ENCODE data around the gene MAP4K4. TPM values are rescaled to one million over a fixed set of nuclear protein-coding genes. Genes with fewer than 3 reads are reported as not detected.

MAP4K4 gene
- total and polyA plus RNA-seq, 9 donors, result 62.3 to 153 (median 133) TPM

DNA sequence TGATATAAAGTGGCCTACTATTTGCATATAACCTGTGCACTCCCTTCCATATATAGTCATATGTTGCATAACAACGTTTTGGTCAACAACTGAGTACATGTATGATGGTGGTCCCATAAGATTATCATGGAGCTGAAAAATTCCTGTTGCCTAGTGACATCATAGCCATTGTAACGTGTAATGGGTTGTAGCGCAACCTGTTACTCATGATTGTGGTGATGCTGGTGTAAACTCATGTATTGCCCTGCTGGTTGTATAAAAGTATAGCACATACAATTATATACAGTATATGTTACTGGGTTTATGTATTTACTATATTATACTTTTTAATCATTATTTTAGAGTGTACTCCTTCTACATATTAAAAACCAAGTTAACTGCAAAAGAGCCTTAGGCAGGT, 149.5 kb downstream of the MAP4K4 start:
- WGBS (ENCODE audit: insufficient coverage), result 80% methylated on average over 1 of the region's 3 CpGs
- no peak overlapping the region for H3K4me3 ChIP-seq (ENCODE audit: low read length)
- peaks cover 54% of the 10 kb centered on the region for H3K36me3 ChIP-seq (ENCODE audit: control insufficient read depth, insufficient read depth, low read length)
- H3K9me3 ChIP-seq (replicated peaks; ENCODE audit: control insufficient read depth, low read depth, low read length), result no peaks in the 10 kb centered on the region
- peaks cover 5% of the 10 kb centered on the region for H3K4me1 ChIP-seq (ENCODE audit: control insufficient read depth, insufficient read depth, low read length)
- no peaks in the 10 kb centered on the region for H3K27me3 ChIP-seq (ENCODE audit: control insufficient read depth, insufficient read depth, low read length)
- no peak for DNase-seq
- H3K27ac ChIP-seq (ENCODE audit: low read length), result no peak overlapping the region

DNA sequence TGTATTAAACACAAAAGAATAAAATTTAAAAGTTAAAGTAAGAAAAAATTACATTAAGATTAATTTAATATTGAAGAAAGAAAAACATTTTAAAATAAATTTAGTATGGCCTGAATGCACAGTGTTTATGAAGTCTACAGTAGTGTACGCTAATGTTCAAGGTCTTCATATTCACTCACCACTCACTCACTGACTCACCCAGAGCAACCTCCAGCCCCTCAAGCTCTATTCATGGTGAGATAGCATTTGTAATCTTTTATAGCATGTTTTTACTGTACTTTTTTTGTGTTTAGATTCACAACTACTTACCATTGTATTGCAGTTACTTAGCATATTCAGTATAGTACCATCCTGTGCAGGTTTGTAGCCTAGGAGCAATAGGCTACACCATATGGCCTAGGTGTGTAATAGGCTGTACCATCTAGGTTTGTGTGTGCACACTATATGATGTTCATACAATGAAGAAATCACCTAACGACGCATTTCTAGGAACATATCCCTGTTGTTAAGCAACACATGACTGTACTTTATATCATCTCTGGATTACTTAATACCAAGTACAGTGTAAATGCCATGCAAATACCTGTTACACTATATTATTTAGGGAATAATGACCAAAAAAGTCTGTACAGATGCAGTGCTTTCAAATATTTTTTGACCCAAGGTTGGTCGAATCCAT, 150.3 kb downstream of the MAP4K4 start:
- no peak overlapping the region for H3K27ac ChIP-seq (ENCODE audit: low read length)
- no peak for DNase-seq
- WGBS (ENCODE audit: insufficient coverage), result 100% methylated on average over 1 of the region's 4 CpGs

DNA sequence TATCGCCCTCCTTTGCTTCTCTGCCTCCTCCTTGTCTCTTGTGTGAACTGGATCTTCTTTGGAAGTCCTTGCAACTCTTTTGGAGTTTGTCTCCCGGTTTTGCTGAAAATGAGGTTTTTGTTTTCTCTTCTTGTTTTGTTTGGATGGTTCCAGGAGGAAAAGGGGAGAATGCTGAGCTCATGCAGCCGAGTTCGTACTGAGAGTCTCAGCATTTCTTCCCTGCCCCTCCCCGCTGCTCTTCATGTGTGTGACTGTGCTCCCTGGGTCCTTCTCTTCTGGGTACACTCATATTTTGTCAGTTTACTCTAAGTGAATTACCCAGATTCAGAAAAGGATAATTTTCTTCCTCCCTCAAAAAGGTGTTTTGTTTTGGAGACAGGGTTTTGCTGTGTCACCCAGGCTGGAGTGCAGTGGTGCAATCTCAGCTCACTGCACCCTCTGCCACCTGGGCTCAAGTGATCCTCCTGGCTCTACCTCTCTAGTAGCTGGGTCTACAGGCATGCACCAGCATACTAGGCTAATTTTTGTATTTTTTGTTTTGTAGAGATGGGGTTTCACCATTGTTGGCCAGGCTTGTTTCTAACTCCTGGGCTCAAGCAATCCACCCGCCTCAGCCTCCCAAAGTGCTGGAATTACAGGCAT, 151.4 kb downstream of the MAP4K4 start:
- DNase-seq, result no peak
- Histone ChIP-seq H3K9me3 (replicated peaks; ENCODE audit: control insufficient read depth, low read depth, low read length) (no peaks in the 10 kb centered on the region), H3K27me3 (ENCODE audit: control insufficient read depth, insufficient read depth, low read length) (no peaks in the 10 kb centered on the region), H3K27ac (ENCODE audit: low read length) (no peak overlapping the region), H3K4me1 (ENCODE audit: control insufficient read depth, insufficient read depth, low read length) (no peaks in the 10 kb centered on the region), H3K4me3 (ENCODE audit: low read length) (no peak overlapping the region), H3K36me3 (ENCODE audit: control insufficient read depth, insufficient read depth, low read length) (peaks cover 44% of the 10 kb centered on the region)
- WGBS (ENCODE audit: insufficient coverage), result 60% methylated on average over 1 of the region's 6 CpGs

More for the DNA sequence above, 150.3 kb downstream of the MAP4K4 start:
- H3K36me3 ChIP-seq (ENCODE audit: control insufficient read depth, insufficient read depth, low read length), result peaks cover 45% of the 10 kb centered on the region
- no peaks in the 10 kb centered on the region for H3K9me3 ChIP-seq (replicated peaks; ENCODE audit: control insufficient read depth, low read depth, low read length)
- H3K4me3 ChIP-seq (ENCODE audit: low read length), result no peak overlapping the region
- peaks cover 2% of the 10 kb centered on the region for H3K4me1 ChIP-seq (ENCODE audit: control insufficient read depth, insufficient read depth, low read length)
- H3K27me3 ChIP-seq (ENCODE audit: control insufficient read depth, insufficient read depth, low read length), result no peaks in the 10 kb centered on the region

DNA sequence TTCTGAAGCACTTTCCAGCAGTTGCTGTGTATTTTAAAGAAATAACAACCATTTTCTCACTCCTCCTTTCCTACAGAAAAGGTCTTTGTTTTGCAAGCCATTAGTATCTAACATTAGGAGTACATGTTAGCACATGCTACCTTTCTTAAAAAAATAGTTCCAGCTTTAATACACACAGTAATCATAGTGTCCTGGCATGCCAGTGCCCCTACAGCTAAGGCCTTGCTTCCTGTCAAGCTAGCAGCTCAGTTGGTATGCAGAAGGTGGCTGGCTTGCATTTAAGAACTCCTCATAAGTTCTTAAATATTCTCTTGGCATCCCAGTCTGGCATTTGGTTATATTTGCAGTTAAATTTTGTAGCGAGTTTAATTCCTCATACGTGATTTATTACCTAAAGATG, 152.9 kb downstream of the MAP4K4 start:
- Histone ChIP-seq H3K27ac (ENCODE audit: low read length) (no peak overlapping the region), H3K9me3 (replicated peaks; ENCODE audit: control insufficient read depth, low read depth, low read length) (no peaks in the 10 kb centered on the region), H3K4me3 (ENCODE audit: low read length) (no peak overlapping the region), H3K4me1 (ENCODE audit: control insufficient read depth, insufficient read depth, low read length) (no peaks in the 10 kb centered on the region), H3K36me3 (ENCODE audit: control insufficient read depth, insufficient read depth, low read length) (peaks cover 34% of the 10 kb centered on the region), H3K27me3 (ENCODE audit: control insufficient read depth, insufficient read depth, low read length) (no peaks in the 10 kb centered on the region)
- WGBS (ENCODE audit: insufficient coverage), result no CpG with 5 or more reads among the region's 2 CpGs
- DNase-seq, result no peak

DNA sequence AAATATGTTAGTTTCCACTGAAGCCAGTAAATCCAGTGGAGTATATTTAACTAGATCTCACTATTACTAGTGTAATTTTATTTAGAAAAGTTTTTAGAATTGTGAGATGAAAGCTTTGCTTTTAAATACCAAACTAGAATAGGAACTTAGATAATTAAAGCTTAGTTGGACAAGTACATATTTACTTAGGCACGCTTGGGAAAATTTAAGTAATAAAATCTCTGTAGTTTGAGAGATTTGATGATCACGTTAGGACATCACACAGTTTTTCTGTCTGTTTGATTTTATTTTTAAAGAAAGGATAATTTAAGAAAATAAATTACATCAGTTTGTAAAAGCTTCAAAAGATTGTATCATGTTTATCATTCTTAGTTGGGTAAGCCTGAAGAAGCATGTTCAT, 153.5 kb downstream of the MAP4K4 start:
- H3K9me3 ChIP-seq (replicated peaks; ENCODE audit: control insufficient read depth, low read depth, low read length), result no peaks in the 10 kb centered on the region
- no peak for DNase-seq
- H3K27ac ChIP-seq (ENCODE audit: low read length), result no peak overlapping the region
- no peaks in the 10 kb centered on the region for H3K4me1 ChIP-seq (ENCODE audit: control insufficient read depth, insufficient read depth, low read length)
- no peak overlapping the region for H3K4me3 ChIP-seq (ENCODE audit: low read length)
- peaks cover 39% of the 10 kb centered on the region for H3K36me3 ChIP-seq (ENCODE audit: control insufficient read depth, insufficient read depth, low read length)
- no peaks in the 10 kb centered on the region for H3K27me3 ChIP-seq (ENCODE audit: control insufficient read depth, insufficient read depth, low read length)
- WGBS (ENCODE audit: insufficient coverage), result no CpG with 5 or more reads among the region's 2 CpGs

DNA sequence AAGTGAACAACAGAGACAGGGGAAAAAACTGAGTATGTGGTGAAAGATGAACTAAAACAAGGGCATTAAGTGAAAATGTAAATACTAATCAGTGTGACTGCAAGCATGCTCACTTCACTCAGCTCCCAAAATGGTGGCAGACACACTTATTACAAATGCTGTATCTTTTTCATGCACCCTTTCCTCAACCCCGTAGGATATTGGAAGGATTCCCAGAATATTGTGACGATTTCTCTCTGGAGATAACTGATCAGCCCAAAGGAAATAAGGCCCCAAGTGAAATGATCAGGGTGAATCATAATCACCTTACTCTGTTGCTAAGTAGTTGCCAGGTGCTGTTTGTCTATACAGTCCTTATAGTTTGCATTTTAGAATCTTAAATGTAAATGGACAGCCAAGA, 155.3 kb downstream of the MAP4K4 start:
- Histone ChIP-seq H3K27ac (ENCODE audit: low read length) (no peak overlapping the region), H3K4me3 (ENCODE audit: low read length) (no peak overlapping the region), H3K4me1 (ENCODE audit: control insufficient read depth, insufficient read depth, low read length) (no peaks in the 10 kb centered on the region), H3K36me3 (ENCODE audit: control insufficient read depth, insufficient read depth, low read length) (peaks cover 34% of the 10 kb centered on the region), H3K27me3 (ENCODE audit: control insufficient read depth, insufficient read depth, low read length) (no peaks in the 10 kb centered on the region), H3K9me3 (replicated peaks; ENCODE audit: control insufficient read depth, low read depth, low read length) (no peaks in the 10 kb centered on the region)
- DNase-seq, result no peak
- WGBS (ENCODE audit: insufficient coverage), result no CpG with 5 or more reads among the region's 2 CpGs

DNA sequence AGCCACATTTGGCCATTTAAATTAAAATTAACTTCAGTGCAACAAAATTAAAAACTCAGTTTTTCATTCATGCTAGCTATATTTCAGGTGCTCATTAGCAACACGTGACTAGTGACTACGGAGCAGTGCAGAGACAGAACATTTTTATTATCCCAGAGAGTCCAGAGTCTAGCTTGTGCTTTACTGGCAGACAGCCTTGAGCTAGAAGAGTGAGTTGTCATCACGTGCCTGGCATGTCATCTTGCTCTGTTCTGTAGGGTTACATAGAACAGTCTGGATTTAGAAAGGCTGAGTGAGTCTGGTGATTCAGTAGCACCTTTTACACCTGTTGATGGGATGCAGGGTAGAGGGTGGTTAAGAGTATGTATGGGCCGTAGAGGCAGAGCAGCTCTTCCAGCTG, 157.4 kb downstream of the MAP4K4 start:
- 94% methylated on average over 4 of the region's 4 CpGs for WGBS (ENCODE audit: insufficient coverage)
- H3K9me3 ChIP-seq (replicated peaks; ENCODE audit: control insufficient read depth, low read depth, low read length), result no peaks in the 10 kb centered on the region
- H3K4me3 ChIP-seq (ENCODE audit: low read length), result no peak overlapping the region
- no peaks in the 10 kb centered on the region for H3K27me3 ChIP-seq (ENCODE audit: control insufficient read depth, insufficient read depth, low read length)
- H3K4me1 ChIP-seq (ENCODE audit: control insufficient read depth, insufficient read depth, low read length), result no peaks in the 10 kb centered on the region
- no peak for DNase-seq
- H3K36me3 ChIP-seq (ENCODE audit: control insufficient read depth, insufficient read depth, low read length), result peaks cover 36% of the 10 kb centered on the region
- no peak overlapping the region for H3K27ac ChIP-seq (ENCODE audit: low read length)

DNA sequence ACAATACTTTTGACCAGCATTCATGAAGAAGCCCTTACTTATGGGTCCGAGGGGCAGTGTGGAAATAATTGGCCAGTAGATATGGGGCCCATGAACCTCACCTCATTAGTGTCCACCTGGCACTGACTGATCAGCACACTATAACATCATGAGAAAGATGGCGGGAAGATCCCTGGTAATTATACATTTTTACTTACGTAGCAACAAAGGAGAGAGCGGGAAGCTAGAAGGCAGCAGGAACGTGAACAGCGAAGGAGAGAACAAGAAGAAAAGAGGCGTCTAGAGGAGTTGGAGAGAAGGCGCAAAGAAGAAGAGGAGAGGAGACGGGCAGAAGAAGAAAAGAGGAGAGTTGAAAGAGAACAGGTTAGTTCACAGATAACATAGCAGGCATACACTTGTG, 158.3 kb downstream of the MAP4K4 start:
- no peak for DNase-seq
- WGBS (ENCODE audit: insufficient coverage), result 96% methylated on average over 4 of the region's 9 CpGs
- Histone ChIP-seq H3K27me3 (ENCODE audit: control insufficient read depth, insufficient read depth, low read length) (no peaks in the 10 kb centered on the region), H3K4me1 (ENCODE audit: control insufficient read depth, insufficient read depth, low read length) (no peaks in the 10 kb centered on the region), H3K36me3 (ENCODE audit: control insufficient read depth, insufficient read depth, low read length) (peaks cover 40% of the 10 kb centered on the region), H3K9me3 (replicated peaks; ENCODE audit: control insufficient read depth, low read depth, low read length) (no peaks in the 10 kb centered on the region), H3K4me3 (ENCODE audit: low read length) (no peak overlapping the region), H3K27ac (ENCODE audit: low read length) (no peak overlapping the region)

DNA sequence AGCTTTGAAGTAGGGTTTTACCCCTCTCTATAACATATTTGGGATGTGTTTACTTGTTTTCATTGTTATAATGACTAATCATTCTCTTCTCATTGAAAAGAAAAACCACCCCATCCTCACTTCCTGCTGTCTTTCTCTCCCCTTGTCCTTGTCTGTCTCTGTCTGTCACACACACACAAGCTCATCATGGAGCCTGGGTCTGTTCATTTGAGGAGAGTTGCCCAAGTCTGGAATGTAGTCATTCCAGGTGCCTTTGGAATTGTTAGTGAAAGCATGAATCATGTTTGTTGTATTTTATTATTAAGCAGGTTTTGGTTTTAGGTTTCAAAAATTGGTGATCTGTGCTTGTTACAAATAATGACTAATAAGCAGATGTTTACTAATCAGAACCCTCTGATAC, 160.7 kb downstream of the MAP4K4 start:
- H3K9me3 ChIP-seq (replicated peaks; ENCODE audit: control insufficient read depth, low read depth, low read length), result no peaks in the 10 kb centered on the region
- H3K4me1 ChIP-seq (ENCODE audit: control insufficient read depth, insufficient read depth, low read length), result no peaks in the 10 kb centered on the region
- H3K4me3 ChIP-seq (ENCODE audit: low read length), result no peak overlapping the region
- no peaks in the 10 kb centered on the region for H3K27me3 ChIP-seq (ENCODE audit: control insufficient read depth, insufficient read depth, low read length)
- H3K27ac ChIP-seq (ENCODE audit: low read length), result no peak overlapping the region
- DNase-seq, result no peak
- H3K36me3 ChIP-seq (ENCODE audit: control insufficient read depth, insufficient read depth, low read length), result peaks cover 48% of the 10 kb centered on the region

DNA sequence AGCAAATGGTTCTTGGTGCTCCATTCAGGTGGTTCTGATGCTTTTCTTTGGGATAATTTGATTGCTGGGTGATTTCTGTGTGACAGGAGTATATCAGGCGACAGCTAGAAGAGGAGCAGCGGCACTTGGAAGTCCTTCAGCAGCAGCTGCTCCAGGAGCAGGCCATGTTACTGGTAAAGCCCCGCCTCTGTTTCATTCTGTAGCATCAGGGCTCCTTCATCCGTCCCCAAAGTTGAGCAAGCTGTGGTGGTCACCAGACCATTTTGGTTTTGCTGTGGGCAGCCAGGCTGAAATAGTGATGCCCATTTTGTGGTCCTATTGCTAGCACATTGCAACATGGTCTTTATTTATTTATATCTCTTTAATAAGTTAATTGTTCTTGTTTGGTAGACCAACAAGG, 161.4 kb downstream of the MAP4K4 start:
- 72% methylated on average over 2 of the region's 4 CpGs for WGBS (ENCODE audit: insufficient coverage)
- H3K36me3 ChIP-seq (ENCODE audit: control insufficient read depth, insufficient read depth, low read length), result peaks cover 50% of the 10 kb centered on the region
- H3K9me3 ChIP-seq (replicated peaks; ENCODE audit: control insufficient read depth, low read depth, low read length), result no peaks in the 10 kb centered on the region
- H3K27ac ChIP-seq (ENCODE audit: low read length), result no peak overlapping the region
- DNase-seq, result no peak
- no peaks in the 10 kb centered on the region for H3K27me3 ChIP-seq (ENCODE audit: control insufficient read depth, insufficient read depth, low read length)
- no peaks in the 10 kb centered on the region for H3K4me1 ChIP-seq (ENCODE audit: control insufficient read depth, insufficient read depth, low read length)
- no peak overlapping the region for H3K4me3 ChIP-seq (ENCODE audit: low read length)
